HG03457 (cell line): ENCODE data around the gene TRIM61.
"Not testable (repeated sequence)": the region's sequence is repeated elsewhere in the genome, so short reads cannot be mapped to it uniquely, and the experiment has no call there.

Source experiments
- ATAC-seq: cut with Tn5 transposase; IDR thresholded peaks from one replicate; pipeline ENCODE4 v1.9.1; 2021; ENCODE audit warnings: moderate number of reproducible peaks; ENCODE audit not compliant: unreplicated experiment

TRIM61 gene

GRCh38 chr4:164959421-164959820 is 18.0 kb downstream of the TRIM61 start:
- ATAC-seq = not testable (repeated sequence)

- peak; percentile 100 for ATAC-seq
Observed at GRCh38 chr4:164956766-164957643, 20.5 kb downstream of the TRIM61 start.

GRCh38 chr4:164955107-164955805 is 22.2 kb downstream of the TRIM61 start:
- no peak for ATAC-seq

- ATAC-seq = no peak
Observed at GRCh38 chr4:164952551-164952950, 24.9 kb downstream of the TRIM61 start.

GRCh38 chr4:164949448-164950143 is 27.9 kb downstream of the TRIM61 start:
- ATAC-seq = no peak

- ATAC-seq = no peak
Observed at GRCh38 chr4:164948975-164949374, 28.5 kb downstream of the TRIM61 start.

GRCh38 chr4:164948006-164948405 is 29.5 kb downstream of the TRIM61 start:
- not testable (repeated sequence) for ATAC-seq

GRCh38 chr4:164946810-164947209 is 30.6 kb downstream of the TRIM61 start:
- ATAC-seq = no peak

GRCh38 chr4:164945146-164945545 is 32.3 kb downstream of the TRIM61 start:
- ATAC-seq = no peak

GRCh38 chr4:164943192-164943591 is 34.3 kb downstream of the TRIM61 start:
- no peak for ATAC-seq

- ATAC-seq = no peak
Observed at GRCh38 chr4:164937576-164938270, 39.7 kb downstream of the TRIM61 start.

GRCh38 chr4:164935865-164936606 is 41.4 kb downstream of the TRIM61 start:
- ATAC-seq = peak; percentile 41

- peak; percentile 54 for ATAC-seq
Observed at GRCh38 chr4:164935363-164935762, 42.1 kb downstream of the TRIM61 start.

- no peak for ATAC-seq
Observed at GRCh38 chr4:164933244-164933643, 44.2 kb downstream of the TRIM61 start.

GRCh38 chr4:164931551-164932324 is 45.7 kb downstream of the TRIM61 start:
- ATAC-seq = no peak

GRCh38 chr4:164930647-164931046 is 46.8 kb downstream of the TRIM61 start:
- no peak for ATAC-seq

- ATAC-seq = not testable (repeated sequence)
Observed at GRCh38 chr4:164927101-164927500, 50.4 kb downstream of the TRIM61 start.

GRCh38 chr4:164926301-164926700 is 51.2 kb downstream of the TRIM61 start:
- no peak for ATAC-seq

- ATAC-seq = peak; percentile 63
Observed at GRCh38 chr4:164924670-164925238, 52.7 kb downstream of the TRIM61 start.
